Measurements from ENCODE around the gene SLC43A3.

The SLC43A3 gene

GRCh38 chr11:57359896-57360690 is 66.8 kb downstream of the SLC43A3 start:
- TF ChIP-seq ZFX (IDR thresholded peaks at IDR 0.05; ENCODE audit: borderline replicate concordance): no peak
- TF ChIP-seq, protein P1, sequence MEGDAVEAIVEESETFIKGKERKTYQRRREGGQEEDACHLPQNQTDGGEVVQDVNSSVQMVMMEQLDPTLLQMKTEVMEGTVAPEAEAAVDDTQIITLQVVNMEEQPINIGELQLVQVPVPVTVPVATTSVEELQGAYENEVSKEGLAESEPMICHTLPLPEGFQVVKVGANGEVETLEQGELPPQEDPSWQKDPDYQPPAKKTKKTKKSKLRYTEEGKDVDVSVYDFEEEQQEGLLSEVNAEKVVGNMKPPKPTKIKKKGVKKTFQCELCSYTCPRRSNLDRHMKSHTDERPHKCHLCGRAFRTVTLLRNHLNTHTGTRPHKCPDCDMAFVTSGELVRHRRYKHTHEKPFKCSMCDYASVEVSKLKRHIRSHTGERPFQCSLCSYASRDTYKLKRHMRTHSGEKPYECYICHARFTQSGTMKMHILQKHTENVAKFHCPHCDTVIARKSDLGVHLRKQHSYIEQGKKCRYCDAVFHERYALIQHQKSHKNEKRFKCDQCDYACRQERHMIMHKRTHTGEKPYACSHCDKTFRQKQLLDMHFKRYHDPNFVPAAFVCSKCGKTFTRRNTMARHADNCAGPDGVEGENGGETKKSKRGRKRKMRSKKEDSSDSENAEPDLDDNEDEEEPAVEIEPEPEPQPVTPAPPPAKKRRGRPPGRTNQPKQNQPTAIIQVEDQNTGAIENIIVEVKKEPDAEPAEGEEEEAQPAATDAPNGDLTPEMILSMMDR (IDR thresholded peaks at IDR 0.05): no peak
- no peak overlapping the region for H3K27ac ChIP-seq

GRCh38 chr11:57359396-57359795 is 67.5 kb downstream of the SLC43A3 start:
- no peak overlapping the region for H3K27ac ChIP-seq
- TF ChIP-seq, protein P1 (IDR thresholded peaks at IDR 0.05): no peak
- no peak for TF ChIP-seq ZFX (IDR thresholded peaks at IDR 0.05; ENCODE audit: borderline replicate concordance)

DNA sequence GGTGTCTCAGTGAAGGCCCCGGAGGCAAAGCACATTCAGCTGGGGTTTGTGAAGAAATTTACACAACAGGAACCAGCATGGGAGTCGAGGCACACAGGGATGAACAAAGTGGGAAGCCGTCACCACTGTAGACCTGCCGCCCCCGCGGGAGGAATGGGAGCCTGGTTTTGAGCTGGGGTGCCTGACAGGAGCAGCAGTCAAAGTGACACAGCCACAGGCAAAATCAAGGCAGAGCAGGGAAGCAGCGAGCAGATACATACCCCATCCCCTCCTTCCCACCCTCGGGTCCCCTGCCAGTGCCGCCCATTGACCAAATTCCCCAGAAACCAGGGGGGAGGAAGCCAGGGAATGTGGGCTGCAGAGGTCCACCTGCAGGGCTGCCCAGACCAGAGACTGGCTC is 67.9 kb downstream of the SLC43A3 start:
- no peak overlapping the region for H3K27ac ChIP-seq
- TF ChIP-seq ZFX (IDR thresholded peaks at IDR 0.05; ENCODE audit: borderline replicate concordance): no peak
- TF ChIP-seq, protein P1 (IDR thresholded peaks at IDR 0.05): no peak

DNA sequence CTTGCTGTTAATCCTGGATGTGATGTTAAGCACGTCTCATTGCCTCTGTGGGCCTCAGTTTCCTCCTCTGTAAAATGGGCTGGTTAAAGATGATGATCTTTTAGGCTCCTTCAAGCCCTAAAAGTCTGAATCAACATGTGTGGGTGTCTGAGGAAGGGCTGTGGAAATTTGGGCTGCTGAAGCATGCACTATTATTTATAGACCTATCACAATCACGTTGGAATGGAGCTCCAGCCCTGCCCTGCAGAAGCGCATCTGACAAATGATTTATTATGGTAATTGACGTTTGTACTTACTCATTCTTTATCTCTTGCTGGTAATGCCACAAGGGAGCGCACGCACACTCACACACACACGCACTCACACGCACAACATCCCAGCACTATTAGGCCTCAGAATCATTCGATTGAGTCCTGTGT is 68.4 kb downstream of the SLC43A3 start:
- TF ChIP-seq ZFX (IDR thresholded peaks at IDR 0.05; ENCODE audit: borderline replicate concordance): no peak
- TF ChIP-seq, protein P1 (IDR thresholded peaks at IDR 0.05): no peak
- no peak overlapping the region for H3K27ac ChIP-seq

GRCh38 chr11:57357856-57358255 is 69.1 kb downstream of the SLC43A3 start:
- no peak overlapping the region for H3K27ac ChIP-seq
- TF ChIP-seq, protein P1 (IDR thresholded peaks at IDR 0.05): no peak
- no peak for TF ChIP-seq ZFX (IDR thresholded peaks at IDR 0.05; ENCODE audit: borderline replicate concordance)

- TF ChIP-seq ZFX (IDR thresholded peaks at IDR 0.05; ENCODE audit: borderline replicate concordance): no peak
- TF ChIP-seq, protein P1 (IDR thresholded peaks at IDR 0.05): no peak
- no peak overlapping the region for H3K27ac ChIP-seq
Measured at GRCh38 chr11:57357310-57357709, 69.6 kb downstream of the SLC43A3 start.

Data from 22Rv1 (cell line).